ENCODE data around the gene MLLT3.

- TF ChIP-seq CTCF (IDR thresholded peaks at IDR 0.05; ENCODE audit: low read depth, low read length) (no peak), EZH2phosphoT487 (IDR thresholded peaks at IDR 0.05; ENCODE audit: low read depth) (no peak)
Measured at GRCh38 chr9:20442461-20443319, 179.6 kb downstream of the MLLT3 start.

Data from OCI-LY3 (cell line).